HG02852 (cell line): Measurements from ENCODE around the gene EPHB2.
"Not testable (repeated sequence)": the region's sequence is repeated elsewhere in the genome, so short reads cannot be mapped to it uniquely, and the experiment has no call there.

Experiments used
- ATAC-seq: cut with Tn5 transposase; IDR thresholded peaks from one replicate; pipeline ENCODE4 v1.9.1; 2021; ENCODE audit warnings: mild to moderate bottlenecking, moderate library complexity; ENCODE audit not compliant: unreplicated experiment

EPHB2 gene

DNA sequence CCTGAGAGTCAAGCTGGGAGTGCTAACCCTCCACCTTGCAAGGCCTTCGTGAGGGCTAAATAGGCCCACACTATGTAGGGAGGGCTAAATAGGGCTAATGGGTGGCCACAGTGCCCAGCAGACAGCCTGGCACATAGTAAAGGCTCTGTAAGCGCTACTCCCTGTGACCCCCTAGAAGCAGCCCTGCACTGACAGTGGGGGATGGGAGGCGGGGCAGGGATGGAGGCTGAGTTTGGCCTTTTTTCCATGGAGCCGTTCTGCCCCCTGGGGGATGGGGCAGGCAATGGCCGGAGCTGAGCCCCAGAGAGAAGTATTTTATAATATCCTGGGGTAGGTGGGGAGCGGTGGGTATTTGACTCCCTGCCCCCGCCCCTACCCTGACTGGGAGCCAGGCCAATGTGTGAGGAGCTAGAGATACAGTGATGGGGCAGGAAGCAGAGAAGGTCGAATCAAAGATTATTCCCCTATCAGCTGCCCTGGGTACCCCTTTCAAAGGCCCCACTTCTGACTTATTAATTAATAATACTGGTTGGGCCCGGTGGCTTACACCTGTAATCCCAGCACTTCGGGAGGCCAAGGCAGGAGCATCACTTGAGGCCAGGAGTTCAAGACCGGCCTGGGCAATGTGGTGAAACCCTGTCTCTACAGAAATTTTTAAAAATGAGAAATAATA lies 219.7 kb downstream of the EPHB2 start:
- no peak for ATAC-seq

DNA sequence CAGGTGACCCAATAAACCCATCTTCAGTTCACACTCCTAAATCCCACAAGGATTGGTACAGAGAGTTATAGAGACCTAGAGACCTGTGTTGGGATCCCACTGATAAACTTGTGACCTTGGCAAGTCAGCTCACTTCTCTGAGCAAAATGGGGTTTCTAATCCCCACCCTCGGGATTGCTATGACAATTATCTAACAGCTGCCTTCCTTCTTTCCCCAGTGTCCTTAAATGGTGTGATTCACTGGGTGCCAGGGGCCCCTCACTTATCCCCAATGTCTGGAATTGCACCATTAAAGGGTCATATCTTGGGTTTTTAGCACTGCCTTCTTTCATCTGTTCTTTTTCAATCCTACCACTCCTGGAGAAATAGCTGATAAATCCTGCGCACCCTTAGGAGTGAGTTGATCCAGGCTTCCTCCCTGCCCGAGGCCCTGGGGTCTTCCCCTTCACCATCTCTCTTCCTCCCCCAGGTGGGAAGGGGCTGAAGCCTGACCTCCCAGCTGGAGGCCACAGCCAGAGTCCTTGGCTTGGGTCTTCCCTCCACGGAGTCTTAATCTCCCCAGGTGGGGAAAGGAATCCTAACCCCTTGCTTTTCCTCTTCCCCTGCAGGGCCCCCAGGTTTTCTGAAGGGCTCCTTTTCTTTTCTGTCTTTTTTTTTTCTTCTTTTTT lies 222.3 kb downstream of the EPHB2 start:
- ATAC-seq, result no peak

GRCh38 chr1:22935433-22935832 lies 224.8 kb downstream of the EPHB2 start:
- ATAC-seq, result no peak

- ATAC-seq, result no peak
Observed at GRCh38 chr1:22936681-22937080, 226.0 kb downstream of the EPHB2 start.

DNA sequence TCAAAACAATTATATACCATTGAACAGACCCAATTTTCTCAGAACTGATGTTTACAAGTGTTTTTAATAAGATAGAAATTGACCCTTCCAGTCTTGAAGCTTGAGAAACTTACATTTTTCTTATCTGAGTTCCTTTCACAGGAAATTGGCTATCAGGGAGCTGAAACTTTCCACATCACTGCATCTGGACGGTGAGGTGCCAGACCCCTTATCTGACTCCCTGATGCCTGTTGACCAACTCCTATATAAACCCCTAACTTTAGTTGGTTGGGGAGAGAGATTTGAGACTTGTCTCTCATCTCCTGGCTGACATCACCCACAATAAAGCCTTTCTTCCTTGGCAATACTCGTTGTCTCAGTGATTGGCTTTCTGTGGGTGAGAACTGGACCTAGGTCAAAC lies 230.6 kb downstream of the EPHB2 start:
- no peak for ATAC-seq

GRCh38 chr1:22944346-22945055 lies 233.9 kb downstream of the EPHB2 start:
- ATAC-seq, result no peak

DNA sequence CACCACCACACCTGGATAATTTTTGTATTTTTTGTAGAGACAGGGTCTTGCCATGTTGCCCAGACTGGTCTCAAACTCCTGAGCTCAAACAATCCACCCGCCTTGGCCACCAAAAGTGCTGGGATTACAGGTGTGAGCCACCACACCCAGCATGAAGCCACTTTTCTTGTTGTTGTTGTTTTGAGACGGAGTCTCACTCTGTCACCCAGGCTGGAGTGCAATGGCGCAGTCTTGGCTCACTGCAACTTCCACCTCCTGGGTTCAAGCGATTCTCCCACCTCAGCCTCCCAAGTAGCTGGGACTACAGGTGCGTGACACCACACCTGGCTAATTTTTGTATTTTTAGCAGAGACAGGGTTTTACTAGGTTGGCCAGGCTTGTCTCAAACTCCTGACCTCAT lies 234.5 kb downstream of the EPHB2 start:
- not testable (repeated sequence) for ATAC-seq

DNA sequence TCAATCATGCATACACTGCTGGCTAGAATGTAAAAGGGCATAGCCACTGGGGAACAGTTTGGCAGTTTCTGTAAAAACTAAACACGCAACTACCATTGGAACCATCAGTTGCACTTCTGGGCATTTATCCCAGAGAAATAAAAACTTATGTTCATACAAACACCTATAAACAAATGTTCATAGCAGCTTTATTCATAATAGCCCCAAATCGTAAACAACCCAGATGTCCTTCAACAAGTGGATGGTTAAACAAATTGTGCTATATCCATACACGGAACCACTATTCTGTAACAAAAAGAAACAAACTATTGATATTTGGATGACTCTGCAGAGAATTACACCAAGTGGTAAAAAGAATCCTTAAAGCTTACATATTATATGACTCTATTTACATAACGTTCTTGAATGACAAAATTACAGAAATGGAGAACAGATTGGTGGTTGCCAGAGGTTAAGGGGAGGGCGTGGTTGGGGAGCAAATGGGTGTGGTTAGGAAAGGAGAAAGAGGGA lies 239.2 kb downstream of the EPHB2 start:
- ATAC-seq, result no peak

DNA sequence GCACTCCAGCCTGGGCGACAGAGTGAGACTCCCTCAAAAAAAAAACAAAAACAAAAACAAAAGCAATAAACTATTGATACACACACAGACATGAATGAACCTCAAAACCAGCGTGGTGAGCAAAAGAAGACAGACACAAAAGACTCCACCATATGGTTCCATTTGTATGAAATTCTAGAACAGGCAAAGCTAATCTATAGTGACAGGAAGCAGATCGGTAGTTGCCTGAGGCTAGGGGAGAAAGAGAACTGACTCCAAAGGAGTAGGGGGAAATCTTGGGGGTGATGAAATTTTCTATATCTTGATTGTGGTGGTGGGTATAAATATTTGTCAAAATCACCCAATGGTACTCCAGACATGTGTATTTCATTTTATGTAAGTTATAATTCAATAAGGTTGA lies 241.2 kb downstream of the EPHB2 start:
- ATAC-seq, result no peak

DNA sequence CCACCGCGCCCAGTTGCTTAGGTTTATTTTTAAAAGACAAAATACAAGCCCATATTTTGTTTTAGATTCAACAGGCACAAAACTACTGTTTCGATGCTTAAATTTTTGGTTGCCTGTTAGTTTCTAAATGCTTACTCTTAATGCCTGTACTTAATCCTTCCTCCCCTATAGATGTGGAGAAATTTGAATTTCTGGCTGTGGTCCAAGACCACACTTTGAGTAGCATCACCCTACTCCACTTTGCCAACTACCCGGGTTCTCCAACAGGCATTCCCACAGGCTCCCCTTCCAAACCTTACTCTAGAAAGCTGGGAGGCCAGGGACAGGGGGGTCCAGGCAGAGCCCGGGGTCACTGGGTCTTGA lies 242.0 kb downstream of the EPHB2 start:
- no peak for ATAC-seq

GRCh38 chr1:22953057-22953739 lies 242.6 kb downstream of the EPHB2 start:
- ATAC-seq, result no peak

DNA sequence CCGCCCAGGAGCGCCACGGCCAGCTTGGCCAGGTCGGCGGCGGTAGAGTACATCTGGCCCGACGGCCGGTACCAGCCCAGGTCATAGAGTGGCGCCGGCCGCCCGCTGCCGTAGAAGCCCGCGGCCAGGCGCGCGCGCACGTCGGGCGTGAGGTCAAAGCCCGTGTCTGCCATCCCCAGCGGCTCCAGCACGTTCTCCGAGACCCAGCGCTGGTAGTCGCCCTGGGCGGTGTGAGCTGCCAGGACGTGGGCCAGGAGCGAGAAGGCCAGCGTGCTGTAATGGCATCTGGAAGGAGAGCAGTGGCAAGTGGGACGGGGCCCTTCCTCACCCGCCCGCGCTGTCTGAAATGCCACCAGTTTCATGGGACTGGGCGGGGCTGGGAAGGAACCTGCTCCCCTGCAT lies 243.1 kb downstream of the EPHB2 start:
- ATAC-seq, result no peak

DNA sequence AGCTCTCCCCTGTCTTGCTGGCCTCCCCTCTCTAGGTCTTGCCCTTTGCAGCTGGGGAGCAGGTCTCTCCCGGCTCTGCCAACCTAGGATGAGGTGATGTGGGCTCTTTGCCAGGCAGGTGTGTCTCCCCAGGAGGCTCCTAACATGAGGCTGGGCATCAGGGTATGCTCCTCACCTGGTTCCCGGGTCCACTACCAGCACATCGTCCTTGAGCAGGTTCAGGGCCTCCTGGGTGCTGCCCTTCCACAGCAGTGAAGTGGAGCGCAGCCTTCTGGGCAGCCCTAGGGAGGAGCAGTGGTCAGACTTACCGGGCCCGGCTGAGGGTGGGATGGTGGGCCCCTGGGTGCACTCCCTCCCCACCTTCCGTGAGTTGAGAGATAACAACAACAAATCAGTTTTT lies 244.5 kb downstream of the EPHB2 start:
- ATAC-seq, result no peak

GRCh38 chr1:22957066-22957465 lies 246.4 kb downstream of the EPHB2 start:
- no peak for ATAC-seq

GRCh38 chr1:22958556-22958955 lies 247.9 kb downstream of the EPHB2 start:
- no peak for ATAC-seq

DNA sequence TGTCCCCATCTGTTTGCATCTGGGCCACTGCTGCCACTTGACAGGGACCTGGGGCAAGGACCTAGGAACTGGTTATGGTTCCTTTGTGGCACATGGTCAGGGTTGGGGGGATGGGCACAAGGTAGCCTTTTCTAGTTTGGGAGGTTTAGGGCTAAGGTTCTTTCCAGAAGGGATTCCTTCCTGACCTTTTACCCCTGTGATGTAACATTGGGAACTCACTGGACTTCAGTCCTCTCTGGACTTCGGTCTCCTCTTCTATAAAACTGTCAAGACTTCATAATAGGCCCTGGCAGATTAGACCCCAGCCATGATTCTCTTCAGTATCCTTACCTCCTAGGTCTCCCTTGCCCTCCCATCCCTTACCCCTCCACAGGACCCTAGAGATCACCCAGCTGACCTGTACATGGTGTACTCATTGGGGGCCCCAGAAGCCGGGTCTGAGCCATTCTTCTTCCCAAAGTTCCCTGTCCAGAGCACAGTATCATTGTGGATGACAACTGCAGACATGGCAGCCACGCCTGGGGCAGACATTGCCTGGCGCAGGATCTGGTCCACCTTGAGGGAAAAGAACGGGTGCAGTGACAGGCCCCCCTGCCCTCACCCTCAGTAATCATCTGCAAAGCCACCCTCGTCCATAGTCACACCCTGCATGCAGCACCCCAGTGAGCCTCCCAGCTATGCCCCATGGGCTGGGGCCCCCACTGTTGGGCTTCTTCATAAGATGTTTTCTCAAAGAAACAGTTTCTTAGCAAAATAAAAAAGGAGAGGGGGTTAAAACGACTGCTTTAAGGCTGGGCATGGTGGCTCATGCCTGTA lies 249.1 kb downstream of the EPHB2 start:
- ATAC-seq, result no peak

DNA sequence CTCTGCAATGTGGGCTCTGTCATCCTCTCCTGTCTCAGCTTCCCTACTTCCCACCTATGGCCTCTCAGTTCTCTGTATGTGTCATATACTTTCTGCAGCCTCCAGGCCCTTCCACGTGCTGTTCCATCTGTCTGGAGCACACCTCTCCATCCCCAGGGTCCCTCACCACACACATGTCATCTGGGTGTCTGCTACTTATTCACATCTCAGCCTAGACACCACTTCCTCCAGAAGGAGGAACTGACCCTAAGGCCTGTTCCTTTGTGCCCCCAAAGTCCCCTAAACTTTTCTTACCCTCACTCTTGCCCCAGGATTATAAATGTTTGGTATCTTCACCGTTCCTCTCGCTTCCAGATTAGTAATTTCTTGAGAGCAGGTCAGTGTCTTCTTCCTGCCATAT lies 251.9 kb downstream of the EPHB2 start:
- ATAC-seq, result no peak

GRCh38 chr1:22963044-22963677 lies 252.5 kb downstream of the EPHB2 start:
- no peak for ATAC-seq

DNA sequence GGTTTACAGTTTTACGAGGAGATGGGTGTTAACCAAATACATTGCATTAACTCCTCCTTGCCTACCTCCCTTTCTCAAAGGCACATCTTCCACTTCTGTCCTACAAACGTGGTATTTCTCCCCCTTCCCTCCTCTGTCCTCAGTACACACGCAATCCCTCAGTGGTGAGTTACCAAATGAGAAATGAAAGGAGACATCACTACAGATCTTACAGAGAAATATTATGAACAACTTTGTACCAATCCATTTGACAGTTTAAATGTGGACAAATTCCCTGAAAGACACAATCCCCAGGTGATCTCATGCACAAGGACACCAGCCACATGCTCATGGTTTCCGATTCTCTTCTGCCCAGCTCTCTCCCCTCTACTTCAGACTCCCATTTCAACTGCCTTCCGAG lies 255.7 kb downstream of the EPHB2 start:
- ATAC-seq, result no peak

DNA sequence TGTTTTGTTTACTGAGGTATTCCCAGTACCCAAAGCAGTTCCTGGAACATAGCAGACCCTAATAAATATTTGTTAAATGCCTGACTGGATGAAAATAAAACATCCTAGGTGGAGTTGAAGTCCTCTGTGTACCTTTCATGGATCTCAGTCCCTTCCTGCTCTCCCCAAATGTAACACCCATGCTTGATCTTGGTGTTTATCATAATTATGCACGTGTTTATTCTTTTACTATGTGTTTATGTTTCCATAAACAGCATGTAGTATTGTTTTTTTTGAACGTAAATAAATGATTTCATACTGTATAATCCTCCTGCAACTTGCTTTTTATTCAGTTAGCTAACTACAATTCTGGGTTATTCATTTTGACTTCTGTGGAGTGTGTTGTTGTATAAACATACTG lies 257.2 kb downstream of the EPHB2 start:
- no peak for ATAC-seq
